GM19099 (cell line): Measurements from ENCODE around the gene BCORL1.
A peak's percentile ranks its signal among the peaks of the same experiment; 100 is the strongest.

Source experiments
- POLR2A ChIP-seq: IDR thresholded peaks from 3 replicates; pipeline ENCODE4 v1.6.1; 2011; ENCODE audit warnings: low read depth; ENCODE audit not compliant: insufficient read length; ENCODE audit errors: extremely low read depth

The BCORL1 gene

DNA sequence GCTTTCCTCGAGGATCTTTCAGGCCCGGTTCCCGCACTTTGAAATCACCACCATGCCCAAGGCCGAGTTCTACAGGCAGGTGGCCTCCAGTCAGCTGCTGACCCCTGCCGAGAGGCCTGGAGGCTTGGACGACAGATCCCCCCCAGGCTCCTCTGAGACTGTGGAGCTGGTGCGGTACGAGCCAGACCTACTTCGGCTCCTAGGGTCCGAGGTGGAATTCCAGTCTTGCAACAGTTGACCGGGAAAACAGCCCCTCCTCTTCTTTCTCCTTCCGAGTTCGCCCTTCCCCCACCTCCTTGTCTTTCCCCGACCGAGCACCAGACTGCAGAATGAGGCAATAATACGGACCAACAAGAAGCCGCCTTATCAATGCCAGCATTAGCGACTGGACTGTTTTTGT is 73.5 kb downstream of the BCORL1 start:
- no peak for TF ChIP-seq POLR2A

DNA sequence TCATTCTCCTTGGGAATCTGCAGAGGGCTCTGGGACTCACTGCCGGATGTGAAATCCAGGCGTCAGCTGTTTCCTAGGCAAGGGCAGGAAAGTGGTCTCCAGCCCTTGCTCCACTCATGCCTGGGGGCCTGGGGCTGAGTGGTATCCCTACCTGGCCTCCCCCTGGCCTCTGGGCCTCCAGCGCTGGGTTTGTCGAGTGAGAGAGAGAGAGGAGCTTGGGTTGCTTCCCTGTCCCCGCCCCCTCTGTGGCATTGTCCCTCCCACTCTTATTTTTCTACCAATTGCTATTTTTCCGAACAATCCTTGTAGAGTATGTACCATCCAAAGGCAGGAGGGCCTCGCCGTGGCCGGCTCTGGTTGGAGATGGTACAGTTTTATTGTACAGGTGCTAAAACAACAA is 74.8 kb downstream of the BCORL1 start:
- TF ChIP-seq POLR2A: no peak

DNA sequence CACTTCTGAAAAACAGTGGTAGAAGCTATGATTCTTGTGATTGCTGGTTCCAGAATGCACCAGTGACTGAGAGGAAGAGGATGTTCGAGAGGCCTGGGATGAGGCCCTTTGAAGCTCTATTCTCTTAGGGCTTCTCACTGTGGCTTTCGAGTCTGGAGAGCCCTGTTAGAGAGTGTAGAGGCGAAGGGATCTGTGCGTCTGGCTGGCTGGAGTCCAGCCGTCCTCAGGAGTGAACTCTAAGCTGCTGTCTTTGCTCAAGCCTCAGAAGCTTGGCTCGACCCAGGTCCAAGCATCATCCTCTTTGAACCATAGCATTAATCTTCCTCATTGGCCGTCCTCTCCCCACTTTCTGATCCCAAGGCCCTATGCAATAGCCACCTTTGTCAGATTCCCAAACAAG is 76.2 kb downstream of the BCORL1 start:
- TF ChIP-seq POLR2A: no peak

DNA sequence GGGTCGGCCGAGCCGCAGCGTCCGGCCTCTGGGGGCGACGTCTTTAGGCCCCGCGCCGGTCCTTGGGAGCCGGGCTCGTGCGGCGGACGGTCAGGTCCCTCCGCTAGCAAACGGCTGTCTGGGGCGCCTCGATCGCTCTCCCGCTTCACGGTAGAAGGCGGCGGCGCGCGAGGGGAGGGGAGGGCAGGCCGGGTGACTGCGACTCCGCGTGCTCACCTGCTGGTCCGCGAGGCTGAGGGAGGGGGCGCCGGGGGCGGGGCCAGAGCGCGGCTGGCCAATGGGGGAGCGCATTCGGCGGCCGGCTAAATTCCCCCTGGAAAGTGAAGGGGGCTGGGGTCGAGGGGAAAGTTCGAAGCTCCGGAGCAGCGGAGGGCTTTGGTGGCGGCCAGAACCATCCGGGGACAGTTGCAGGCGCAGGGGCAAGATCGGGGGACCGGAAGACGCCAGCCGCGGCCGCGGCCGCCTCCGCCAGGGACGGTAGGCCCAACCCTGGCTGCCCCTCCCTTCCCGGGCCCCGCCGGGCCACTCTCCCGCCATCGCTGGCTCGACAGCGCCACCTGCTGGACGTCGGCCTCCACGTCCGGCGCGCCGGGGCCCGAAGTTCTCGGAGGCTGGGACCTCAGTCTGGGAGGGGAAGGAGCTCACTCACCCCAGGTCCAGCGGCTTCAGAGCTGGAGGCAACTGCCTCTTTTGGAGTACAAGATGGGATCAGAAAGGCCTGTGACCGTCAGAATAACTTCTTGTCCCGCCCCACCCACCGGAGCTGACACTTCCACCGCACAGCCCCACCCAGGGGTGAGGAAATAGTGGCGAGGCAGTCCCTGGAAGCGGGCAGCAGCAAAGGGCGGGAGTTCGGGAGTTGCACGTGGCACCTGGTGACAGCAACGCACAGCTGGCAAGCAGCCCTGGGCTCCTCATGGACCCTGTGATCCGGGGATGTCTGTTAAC is 78.0 kb downstream of the BCORL1 start:
- no peak for TF ChIP-seq POLR2A

DNA sequence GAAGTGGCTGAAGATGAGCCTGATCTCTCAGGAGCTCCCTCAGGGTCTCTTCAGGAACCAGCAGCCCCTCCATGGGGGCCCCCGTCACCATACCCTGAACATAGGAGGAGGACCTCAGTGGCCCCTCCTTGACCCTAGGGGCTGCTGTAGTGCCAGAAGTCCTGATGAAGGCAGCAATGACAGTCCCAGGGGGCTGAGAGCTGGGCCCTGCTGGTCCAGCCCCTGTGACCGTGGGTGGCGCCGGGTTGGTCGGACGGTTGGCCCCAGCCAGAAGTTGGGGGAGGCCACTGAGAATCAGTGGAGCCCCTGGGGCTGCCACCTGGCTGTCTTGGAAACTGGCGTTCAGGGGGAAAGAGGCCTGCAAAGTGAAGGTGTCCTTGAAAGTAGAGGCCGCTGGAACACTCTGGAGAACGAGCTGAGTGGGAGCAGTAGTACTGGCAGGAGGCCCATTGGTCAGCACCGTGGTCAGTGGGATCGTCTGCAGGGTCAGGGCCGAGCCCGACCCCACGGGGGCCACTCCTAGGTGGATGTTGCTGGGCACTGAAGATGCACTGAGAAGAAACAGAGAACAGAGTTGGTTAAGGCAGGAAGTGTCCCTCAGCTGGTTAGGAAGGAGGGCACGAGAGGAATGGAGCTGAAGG is 84.7 kb downstream of the BCORL1 start:
- TF ChIP-seq POLR2A: no peak

DNA sequence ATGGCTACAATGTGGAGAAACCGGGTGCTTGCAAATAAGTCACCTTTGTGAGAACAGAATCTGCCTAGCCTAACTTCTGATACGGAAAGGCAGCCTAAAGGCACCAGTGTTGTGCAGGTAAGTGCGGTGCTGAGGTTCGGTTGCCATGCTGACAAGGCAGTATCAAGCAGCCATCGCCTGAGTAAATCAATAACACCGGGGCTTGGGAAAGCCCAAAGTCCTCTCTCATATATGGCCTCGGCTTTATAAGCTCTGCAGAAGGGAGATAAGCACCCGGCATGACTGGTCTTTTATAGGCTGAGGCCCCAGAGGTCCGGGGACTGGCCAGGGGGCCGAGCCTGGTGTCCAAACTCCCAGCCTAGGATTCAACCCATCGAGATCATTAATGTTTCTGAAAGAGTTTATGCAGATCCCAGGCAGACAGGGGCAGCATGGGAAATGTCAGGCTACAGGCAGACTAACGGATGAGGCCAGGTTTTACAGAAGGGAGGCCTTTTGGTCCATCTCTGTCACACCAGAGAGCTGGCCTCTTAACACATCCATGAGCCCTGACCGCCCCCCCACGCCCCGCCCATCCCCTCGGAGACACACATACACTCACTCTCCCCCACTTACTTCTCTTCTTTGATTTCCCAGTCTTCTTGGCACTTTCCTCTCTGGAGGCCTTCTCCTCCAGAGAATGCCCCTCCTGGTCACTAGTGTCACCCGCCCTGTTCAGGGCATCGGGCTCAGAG is 89.3 kb downstream of the BCORL1 start:
- no peak for TF ChIP-seq POLR2A

DNA sequence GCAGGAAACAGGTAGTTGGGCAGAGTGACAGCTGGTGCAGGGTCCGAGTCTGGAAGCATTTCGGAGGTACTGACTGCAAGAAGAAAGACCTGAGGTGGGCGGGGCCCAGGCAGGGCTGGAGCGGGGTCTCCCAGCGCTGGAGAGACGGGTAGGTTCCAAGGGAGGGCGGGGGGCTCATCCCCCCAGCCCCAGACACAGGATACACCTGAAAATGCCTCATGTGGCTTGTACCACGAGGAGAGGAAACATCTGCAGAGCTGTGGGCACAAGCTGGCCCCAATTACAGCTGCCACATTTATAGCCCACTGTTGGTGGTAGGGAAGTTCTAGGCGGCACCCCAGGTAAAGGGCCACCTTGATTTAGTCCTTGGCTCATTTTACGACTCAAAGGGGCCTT is 89.9 kb downstream of the BCORL1 start:
- no peak for TF ChIP-seq POLR2A

DNA sequence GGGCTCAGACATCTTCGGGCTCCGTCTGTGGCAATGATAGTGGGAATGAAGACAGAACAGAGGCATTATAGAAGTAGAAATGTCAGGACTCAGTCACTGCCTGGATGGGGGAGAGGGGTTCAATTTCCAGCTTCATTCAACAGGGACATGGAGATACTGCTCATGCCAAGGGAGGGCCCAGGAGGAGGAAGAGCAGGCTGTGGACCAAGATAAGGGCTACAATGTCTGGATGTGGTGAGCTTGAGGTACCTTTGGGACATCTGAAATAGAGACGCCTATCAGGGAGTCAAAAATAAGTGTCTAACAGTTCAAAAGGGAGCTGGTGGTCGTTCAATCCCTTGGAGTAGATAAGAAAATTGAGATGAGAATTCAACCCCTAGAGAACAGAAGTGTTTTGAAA is 93.3 kb downstream of the BCORL1 start:
- no peak for TF ChIP-seq POLR2A

DNA sequence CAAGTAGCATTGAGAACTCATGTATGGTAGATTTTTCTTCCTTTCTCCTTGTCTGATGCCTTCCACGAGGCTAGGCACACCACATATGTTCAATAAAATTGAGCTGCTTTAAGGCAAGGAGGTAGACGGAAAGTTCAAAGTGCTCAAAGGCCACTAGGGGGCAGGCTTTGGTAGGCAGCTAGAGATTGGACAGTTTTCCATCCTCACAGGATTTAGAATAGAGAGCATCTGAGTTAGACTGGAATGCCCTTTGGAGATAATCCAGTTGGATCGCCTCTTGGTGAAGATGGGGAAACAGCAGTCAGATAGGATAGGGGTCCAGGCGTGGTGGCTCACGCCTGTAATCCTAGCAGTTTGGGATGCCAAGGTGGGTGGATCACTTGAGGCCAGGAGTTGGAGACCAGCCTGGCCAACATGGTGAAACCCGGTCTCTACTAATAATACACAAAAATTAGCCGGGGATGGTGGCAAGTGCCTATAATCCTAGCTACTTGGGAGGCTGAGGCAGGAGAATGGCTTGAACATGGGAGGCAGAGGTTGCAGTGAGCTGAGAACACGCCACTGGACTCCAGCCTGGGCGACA is 97.5 kb downstream of the BCORL1 start:
- no peak for TF ChIP-seq POLR2A

DNA sequence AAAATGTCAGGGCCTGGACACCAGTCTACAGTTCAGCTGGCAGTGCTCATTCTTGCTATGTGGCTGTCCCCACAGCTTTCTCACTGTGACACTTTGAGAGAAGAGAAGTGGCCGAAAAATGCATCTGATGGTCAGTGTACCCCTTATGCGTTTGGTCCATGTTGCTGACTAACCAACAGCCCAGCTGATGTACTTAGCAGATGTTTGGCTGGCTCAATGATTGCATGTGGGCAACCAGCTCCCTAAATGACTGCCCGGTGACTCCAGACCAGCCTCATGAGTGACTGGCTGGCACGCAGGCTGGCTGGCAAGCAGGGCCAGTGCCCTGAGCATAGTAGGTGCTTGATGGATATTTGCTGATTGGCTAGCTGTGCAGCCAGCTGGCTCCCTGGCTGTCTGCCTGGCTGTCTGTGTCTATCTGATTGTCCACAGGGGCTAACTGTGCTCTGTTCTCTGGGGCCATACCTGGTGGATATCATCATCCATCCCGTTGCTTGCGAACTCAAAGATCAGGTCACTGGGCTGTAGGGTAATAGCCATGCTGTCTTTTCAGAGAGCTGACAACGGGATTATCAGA is 98.4 kb downstream of the BCORL1 start:
- no peak for TF ChIP-seq POLR2A

DNA sequence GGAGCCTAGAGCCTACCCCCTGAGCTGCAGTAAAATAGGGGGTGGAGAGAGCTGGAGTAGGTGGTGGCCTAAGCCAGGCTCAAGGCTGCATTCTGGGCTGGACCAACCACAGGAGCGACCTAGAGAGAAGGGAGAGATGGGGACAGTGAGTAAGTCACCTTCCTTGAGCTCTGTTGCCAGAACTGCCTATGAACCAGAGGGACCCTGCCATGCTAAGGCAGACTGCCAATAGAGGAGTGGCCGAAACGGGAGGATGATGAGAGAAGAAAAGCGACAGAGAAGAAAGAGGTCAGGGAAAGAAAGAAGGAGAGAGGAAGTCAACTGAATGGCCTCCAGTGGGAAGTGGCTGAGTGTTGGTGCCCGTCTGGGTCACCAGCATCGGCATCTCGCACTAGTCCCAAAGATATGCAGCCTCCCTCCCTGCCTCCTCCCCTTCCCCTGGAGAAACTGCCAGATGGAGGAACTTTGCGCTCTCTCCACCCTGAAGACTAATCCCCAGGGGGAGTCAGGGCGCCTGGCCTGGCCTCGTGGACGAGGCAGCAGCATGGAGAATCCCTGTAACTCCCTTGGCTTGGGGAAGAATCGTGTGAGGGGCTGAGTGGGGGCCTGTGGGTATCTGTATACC is 99.1 kb downstream of the BCORL1 start:
- TF ChIP-seq POLR2A: no peak

DNA sequence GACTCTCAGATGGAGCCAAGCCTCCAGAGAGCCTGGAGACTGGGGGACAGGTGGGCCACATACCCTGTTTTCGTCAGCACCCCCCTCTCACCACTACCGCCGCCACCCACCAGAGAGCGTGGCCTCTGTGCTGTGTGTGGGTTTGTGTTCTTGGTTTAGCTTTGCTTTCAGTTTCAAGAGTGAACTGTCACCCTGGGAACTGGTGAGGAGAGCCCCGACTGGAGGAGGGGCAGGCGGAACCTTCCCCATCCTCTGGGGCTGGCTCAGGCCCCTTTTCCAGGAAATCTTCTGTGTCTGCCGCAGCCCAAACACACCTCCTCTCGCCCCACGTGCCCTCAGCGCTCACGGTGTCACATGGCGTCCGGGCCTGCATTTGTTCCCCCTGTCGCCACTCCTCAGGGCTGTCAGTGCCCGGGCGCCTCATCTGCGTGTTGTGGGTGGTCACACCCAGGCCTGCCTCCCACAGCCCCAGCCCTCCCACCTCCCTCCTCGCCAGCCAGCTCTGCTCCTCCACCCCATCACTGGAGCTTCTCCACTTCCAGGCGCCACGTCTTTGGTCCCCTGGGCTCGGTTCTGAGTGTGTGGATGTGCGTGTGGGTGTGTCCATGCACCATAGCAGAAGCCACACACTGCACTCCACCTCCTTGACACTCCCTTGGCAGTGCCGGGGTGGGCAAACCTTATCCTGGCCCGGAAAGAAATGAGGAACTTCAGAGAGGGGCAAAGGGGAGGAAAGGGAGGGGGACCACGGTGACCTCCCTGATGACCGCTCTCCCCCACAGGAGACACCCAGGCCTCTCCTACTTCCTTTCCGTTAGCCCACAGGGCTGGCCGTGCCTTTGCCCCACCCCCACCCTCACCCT is 100.0 kb downstream of the BCORL1 start:
- no peak for TF ChIP-seq POLR2A

DNA sequence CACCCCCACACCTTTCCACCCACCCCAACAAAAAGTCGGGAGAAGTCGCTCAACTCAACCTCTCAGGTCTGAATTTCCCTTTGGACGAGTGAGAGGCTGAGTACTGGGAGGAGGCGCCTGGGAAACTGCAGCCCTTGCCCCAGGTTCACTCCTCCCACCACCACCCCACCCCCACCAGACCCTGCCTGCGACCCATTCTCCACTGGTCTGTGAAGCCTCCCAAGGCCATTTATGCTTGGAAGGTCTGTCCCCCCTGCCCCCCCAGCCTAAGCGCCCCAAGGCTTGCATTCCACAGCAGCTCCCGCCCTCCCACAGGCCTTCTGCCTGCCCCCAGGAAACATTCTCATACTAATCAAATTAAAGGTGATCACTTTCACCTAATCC is 100.7 kb downstream of the BCORL1 start:
- TF ChIP-seq POLR2A: no peak

DNA sequence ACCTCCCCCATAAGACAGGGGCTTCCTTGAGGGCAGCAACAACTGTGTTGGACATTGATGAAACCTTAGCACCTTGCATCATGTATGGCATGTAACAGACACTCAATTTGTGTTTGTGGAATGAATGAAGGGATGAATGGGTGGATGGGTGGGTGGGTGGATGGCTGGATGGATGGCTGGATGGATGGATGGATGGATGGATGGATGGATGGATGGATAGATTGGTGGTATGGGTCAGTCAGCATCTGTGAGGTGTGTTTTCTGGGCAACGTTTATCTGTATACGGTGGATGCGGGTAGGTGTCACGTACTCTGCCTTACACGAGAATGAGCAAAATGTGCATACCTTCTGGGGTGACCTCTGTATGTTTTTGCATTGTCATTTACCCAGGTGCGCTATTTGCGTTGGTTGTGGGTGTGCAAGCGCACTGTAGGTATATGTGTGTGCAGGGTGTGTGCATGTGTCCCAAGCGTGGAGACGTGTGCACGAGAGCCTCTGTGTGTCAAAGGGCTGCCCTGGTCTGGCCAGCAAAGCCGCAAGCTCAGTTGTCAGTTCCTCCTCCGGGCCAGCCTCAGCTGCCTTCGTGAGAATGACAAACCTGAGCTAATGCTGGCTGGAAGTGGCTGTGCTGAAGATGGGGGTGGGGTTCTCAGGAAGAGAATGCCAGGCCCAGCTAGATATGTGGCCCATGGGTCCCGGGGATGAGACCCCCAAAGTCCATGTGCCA is 101.4 kb downstream of the BCORL1 start:
- TF ChIP-seq POLR2A: peak; percentile 33
